GM08714 (cell line): ENCODE results near the gene LYSMD2.

Experiments
- H3K4me3 ChIP-seq: fragments of 200-500 bp; sonication (Bioruptor generic); 2 replicates; pipeline ENCODE4 v1.5.1; 2014; ENCODE audit warnings: mild to moderate bottlenecking, low read length, inconsistent platforms
- ZNF274 ChIP-seq: IDR thresholded peaks from 2 replicates; pipeline ENCODE4 v1.6.1; 2012; ENCODE audit warnings: mild to moderate bottlenecking, low read depth, low read length

The LYSMD2 gene

GRCh38 chr15:51718219-51718618 lies 19.2 kb downstream of the LYSMD2 start:
- H3K4me3 ChIP-seq: no peak overlapping the region
- TF ChIP-seq ZNF274: no peak

GRCh38 chr15:51714911-51715310 lies 22.5 kb downstream of the LYSMD2 start:
- no peak overlapping the region for H3K4me3 ChIP-seq
- TF ChIP-seq ZNF274: no peak

DNA sequence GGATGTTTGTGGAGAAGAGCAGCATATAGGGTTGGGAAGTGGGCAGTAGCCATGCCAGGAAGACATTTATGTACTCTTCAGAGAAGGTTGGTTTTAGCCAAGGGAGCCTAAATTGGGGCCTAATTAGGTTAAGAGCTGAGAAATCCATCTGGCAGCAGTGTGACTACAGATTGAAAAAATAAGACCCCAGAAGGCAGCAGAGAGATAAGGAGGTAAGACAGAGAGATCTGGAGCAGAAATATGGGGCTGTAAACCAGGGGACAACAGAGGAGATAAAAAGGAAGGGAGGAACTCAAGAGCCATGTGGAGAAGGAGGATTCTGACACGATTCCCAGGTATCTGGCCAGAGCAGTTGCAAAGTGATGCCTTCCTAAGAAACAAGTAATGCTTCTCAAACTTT lies 23.3 kb downstream of the LYSMD2 start:
- H3K4me3 ChIP-seq: no peak overlapping the region
- TF ChIP-seq ZNF274: no peak

- H3K4me3 ChIP-seq: no peak overlapping the region
- no peak for TF ChIP-seq ZNF274
These were observed 28.4 kb downstream of the LYSMD2 start for GRCh38 chr15:51709031-51709430.

DNA sequence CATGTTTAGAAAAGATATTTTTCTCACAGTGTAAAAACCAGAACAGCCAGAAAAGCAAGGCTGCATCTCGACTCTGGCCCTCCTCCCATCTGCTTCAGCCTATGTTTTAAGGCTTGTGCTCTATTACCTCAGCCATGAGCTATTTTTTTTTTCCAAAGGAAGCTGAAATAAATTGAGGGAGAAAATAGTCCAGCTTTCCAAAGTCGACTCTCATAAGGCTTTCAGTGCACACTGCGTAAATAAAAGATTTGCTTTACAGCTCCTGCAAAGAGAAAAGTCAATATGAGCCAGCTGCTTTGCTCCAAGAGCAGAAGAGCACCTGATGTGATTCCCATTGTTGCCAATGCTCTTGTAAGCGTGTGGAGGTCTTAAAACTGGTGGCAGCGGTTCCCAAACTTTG lies 29.4 kb downstream of the LYSMD2 start:
- no peak overlapping the region for H3K4me3 ChIP-seq
- no peak for TF ChIP-seq ZNF274

DNA sequence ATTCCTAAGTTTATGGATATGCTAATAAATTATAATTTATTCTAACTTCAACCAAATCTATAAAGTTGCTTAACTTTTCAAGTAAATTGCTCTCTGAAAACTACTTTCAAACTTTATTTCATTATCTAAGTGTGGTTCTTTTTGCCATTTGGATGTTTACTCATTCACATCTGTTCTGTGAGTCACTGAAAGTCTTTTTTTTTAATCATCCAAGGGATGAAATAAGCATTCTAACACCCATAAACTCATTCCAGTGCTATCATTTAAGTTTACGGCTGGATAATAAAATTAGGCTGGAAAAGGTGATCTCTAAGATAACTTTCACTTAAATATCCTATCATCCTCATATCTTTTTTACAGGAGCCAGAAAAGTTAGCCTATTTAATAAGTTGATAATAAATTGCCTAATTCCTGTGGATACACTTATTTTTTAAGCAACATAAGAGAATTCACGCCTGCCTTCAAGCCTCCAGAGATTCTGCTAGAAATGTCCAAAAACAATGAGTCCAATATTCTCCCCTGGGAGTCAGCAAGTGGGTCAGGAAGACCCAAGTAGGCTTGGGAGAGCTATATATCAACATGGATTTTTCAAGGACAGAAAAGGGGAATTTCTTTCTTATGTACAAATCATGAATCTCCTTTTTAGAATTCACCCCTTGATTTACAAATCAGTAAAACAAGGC lies 30.4 kb downstream of the LYSMD2 start:
- no peak for TF ChIP-seq ZNF274
- no peak overlapping the region for H3K4me3 ChIP-seq

- TF ChIP-seq ZNF274: no peak
- no peak overlapping the region for H3K4me3 ChIP-seq
These were observed 31.2 kb downstream of the LYSMD2 start for GRCh38 chr15:51706291-51706690.

DNA sequence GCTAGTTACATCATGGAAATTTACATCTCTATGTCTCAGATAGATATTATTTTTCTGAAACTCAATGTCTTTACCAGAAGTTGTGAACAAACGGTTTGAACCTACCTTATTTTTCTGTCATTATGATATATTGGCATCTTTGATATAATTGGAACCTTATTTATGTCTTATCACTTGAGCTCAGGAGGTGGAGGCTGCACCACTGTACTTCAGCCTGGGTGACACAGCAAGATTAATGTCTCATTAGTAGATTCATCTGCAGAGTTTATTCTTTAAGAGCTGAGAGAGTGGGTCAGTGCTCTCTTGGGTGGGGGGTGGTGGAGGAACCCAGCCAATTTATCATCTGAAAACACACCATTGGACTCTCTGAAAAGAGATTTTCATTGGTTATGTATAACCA lies 34.7 kb downstream of the LYSMD2 start:
- no peak for TF ChIP-seq ZNF274
- H3K4me3 ChIP-seq: no peak overlapping the region

DNA sequence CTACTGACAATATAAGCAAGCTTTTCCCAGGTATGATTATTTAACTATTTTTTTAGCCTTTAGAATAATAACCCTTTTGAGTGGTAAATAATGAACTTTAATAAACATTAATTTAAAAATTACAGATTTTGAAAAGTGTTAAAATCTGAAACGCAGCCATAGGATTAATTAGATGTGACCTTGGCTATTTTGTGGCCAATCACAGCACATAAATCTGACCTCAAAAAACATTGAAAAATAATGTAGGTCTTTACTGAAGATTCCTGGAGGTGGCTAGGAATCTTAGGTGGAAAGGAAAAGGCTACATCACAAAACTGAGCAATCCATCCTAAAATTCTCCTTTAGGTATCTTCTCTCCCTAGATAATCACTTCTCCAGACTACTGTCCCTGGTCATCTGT lies 38.1 kb downstream of the LYSMD2 start:
- no peak for TF ChIP-seq ZNF274
- no peak overlapping the region for H3K4me3 ChIP-seq

DNA sequence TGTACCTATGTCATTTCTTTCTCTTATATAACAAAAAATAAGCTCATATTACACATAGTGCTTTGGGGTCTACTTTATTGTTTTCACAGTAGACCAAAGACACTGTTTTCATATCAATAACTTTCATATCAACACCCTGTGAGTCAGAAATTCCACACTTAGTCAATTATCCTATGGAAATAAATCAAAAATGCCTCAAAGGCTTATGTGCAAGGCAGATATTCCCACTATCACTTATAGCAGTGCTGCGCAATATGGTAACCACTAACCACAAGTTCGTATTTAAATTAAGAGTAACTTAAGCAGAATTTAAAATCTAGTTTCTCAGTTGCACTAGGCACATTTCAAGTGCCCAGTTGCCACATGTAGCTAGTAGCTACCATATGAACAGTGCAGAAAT lies 40.3 kb downstream of the LYSMD2 start:
- no peak for TF ChIP-seq ZNF274
- no peak overlapping the region for H3K4me3 ChIP-seq

GRCh38 chr15:51696566-51696965 lies 40.9 kb downstream of the LYSMD2 start:
- H3K4me3 ChIP-seq: no peak overlapping the region
- TF ChIP-seq ZNF274: no peak

DNA sequence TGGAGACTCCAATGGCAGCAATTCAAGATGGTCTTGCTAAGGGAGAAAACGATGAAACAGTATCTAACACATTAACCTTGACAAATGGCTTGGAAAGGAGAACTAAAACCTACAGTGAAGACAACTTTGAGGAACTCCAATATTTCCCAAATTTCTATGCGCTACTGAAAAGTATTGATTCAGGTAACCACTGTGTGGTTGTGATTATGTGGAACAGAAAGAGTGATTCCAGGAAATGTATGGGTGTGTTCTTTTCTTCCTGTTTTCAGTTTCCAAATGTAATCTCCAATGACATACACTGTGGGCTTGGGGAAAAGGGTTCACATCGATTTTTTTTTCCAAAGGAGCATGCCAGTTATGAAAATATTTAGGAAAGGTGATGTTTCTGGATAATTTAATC lies 45.3 kb downstream of the LYSMD2 start:
- no peak for TF ChIP-seq ZNF274
- no peak overlapping the region for H3K4me3 ChIP-seq

- TF ChIP-seq ZNF274: no peak
- H3K4me3 ChIP-seq: no peak overlapping the region
These were observed 48.6 kb downstream of the LYSMD2 start for GRCh38 chr15:51688863-51689262.

DNA sequence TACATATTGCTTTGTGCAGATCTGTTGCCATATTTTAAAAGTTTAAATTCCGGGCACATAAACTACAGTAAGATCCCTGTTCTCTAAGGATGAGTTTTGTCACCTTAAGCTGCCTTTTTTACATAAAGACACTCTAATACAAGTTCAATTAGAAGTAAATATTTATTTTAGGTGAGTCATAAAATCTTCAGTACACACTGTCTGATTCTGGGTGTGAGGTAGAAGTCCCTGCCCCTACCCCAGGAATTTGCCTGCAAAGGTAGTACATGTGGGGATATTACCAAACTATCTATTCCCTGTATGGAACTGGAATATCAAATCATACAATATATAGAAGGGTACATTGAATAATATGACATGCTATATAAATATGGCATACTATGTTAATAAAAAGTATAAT lies 49.9 kb downstream of the LYSMD2 start:
- H3K4me3 ChIP-seq: no peak overlapping the region
- no peak for TF ChIP-seq ZNF274

- no peak for TF ChIP-seq ZNF274
- H3K4me3 ChIP-seq: no peak within 1 kb of the TSS
These were observed 56.0 kb downstream of the LYSMD2 start, which contains the start of gene SCG3 for GRCh38 chr15:51681303-51681963. Gene SCG3 (plus strand): TSS chr15:51681503. CDS start chr15:51681756, 253 bp downstream.

- H3K4me3 ChIP-seq: no peak overlapping the region
- no peak for TF ChIP-seq ZNF274
These were observed 57.1 kb downstream of the LYSMD2 start for GRCh38 chr15:51680321-51680720.

GRCh38 chr15:51678096-51678495 lies 59.4 kb downstream of the LYSMD2 start:
- TF ChIP-seq ZNF274: no peak
- no peak overlapping the region for H3K4me3 ChIP-seq
